GM21619 (cell line): Measurements from ENCODE around the gene CAPG.
"Not testable (repeated sequence)": the region's sequence is repeated elsewhere in the genome, so short reads cannot be mapped to it uniquely, and the experiment has no call there.

Experiments used
- ATAC-seq: cut with Tn5 transposase; IDR thresholded peaks from one replicate; pipeline ENCODE4 v1.9.1; 2021; ENCODE audit not compliant: unreplicated experiment

CAPG gene

DNA sequence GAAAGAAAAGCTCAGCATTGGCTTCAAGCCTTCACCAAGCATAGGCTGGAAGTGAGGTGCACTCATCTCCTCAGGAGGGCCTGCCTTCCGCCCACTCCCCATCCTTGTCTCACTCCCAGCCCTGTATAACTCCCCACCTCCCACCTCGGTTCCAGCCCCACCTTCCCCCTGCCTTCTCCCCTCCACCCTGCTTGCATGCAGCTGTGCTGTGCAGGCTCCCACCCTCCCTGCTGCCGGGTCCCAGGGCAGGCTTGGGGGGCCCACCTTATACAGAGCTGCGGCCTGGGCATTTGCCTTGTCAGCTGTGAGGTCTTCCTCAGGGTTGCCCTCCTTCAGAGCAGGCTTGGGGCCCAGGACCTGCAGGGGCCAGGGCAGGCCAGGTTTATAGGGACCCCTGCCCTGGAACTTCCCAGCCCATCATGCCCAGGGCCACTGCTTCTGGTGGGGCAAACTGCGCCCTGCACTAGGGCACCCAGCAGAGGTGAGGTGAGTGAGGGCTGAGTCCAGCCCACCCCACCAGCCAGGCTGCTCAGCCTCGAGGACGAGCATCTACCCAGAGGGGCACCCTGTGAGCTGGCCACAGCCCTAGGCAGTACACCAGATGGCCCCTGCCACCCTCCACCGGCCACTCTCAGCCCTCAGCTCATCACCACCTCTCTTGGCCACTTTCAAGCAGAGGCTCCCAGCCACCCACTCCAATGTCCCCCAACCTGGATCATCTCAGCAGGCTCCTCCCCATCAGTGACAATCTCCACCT is 11.6 kb downstream of the CAPG start:
- ATAC-seq, result no peak

DNA sequence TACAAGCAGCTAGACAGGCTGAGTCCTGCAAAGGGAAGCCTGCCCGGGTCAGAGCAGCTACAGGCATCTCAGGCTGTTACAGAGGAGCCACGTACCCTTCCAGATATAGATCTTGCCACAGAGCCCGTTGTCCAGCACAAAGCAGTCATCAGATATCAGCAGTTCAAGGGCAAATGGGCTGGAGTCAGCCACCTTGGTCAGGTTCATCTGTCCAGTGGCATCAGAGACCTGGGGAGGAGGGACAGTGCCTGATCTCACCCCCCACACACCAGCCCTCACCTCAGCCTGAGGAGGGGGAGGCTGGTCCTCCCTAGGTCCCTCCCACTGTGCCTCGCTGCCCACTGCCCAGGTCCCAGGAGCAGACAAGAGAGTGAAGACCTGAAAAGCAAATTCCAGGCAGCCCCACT is 12.2 kb downstream of the CAPG start:
- ATAC-seq, result no peak

- ATAC-seq, result no peak
Observed at GRCh38 chr2:85396531-85397470, 13.4 kb downstream of the CAPG start.

GRCh38 chr2:85395912-85396475 is 14.2 kb downstream of the CAPG start:
- no peak for ATAC-seq

GRCh38 chr2:85394976-85395375 is 15.2 kb downstream of the CAPG start:
- ATAC-seq, result no peak

DNA sequence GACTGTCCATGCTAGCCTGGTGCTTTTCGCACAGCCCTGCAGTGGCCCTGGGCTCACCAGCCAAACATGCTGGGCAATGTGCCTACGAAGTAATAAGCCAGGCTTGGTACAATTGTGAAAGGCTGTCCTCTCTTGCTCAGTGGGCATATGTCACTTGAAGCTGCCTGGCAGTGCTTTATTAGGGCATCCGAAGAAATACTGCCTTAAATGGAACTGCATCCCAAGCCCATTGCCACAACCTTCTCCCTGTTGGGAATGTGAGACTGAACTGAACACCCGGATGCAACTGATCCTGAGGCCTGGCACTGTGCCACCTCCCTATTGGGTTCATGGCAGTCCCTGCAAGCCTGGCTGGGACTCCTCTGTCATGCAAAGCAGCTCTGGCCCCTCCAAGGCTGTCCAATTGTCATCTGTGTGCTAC is 15.9 kb downstream of the CAPG start:
- ATAC-seq, result no peak

DNA sequence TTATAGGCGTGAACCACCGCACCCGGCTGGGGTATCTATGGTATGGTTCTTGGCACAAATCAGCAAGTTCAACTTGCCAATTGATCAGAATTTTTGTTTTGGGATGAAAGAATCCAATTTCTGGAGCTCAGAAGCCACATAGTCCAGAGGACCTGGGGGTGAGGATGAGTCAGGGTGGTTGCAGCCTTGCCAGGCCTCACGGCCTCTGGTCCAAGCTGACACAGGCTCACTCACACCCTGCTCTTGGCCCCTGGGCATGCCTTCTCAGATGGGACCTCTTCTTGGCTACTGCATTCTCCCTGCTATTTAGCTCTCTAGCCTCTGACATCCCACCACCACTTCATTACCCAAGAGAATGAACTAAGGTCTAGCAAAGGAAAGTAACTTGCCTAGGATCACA is 16.3 kb downstream of the CAPG start:
- no peak for ATAC-seq

DNA sequence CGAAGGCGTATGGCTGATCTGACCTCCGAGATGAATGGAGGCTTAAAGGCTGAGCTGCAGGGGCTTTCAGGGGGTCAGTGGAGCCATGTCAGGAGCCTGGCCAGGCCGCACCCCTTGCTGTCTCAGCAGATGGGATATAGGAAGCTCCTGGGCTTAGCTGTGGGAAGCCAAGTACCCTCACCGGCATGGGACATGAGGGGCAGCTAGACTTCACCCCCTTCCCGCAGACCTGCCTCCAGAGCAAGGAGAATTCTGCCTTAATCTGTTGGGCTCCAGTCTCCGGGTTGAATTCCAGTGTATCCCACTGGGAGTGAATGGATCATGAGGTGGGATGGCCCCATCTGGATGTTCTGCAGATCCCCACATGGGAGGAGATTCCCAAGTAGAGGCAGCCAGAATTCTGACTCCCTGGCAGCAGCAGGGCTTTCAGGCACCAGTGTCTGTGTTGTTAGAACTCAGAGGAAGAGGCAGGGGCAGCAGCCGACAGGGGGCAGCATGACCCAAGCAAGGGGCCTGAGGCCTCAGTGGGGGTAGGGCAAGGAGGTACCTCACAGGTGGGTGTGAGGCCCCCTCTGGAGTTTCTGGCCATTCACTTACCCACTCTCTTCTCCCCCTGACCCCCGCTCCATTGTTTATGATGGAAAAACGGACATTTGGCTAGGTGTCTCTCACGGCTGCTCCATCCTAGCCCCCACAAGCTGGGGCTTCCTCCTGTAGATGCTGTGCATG is 19.1 kb downstream of the CAPG start:
- no peak for ATAC-seq

GRCh38 chr2:85388878-85389538 is 21.2 kb downstream of the CAPG start:
- ATAC-seq, result no peak

- no peak for ATAC-seq
Observed at GRCh38 chr2:85387754-85388153, 22.4 kb downstream of the CAPG start.

- ATAC-seq, result no peak
Observed at GRCh38 chr2:85385746-85386145, 24.4 kb downstream of the CAPG start.

GRCh38 chr2:85383850-85384249 is 26.3 kb downstream of the CAPG start:
- no peak for ATAC-seq

GRCh38 chr2:85383151-85383550 is 27.0 kb downstream of the CAPG start:
- ATAC-seq, result not testable (repeated sequence)

DNA sequence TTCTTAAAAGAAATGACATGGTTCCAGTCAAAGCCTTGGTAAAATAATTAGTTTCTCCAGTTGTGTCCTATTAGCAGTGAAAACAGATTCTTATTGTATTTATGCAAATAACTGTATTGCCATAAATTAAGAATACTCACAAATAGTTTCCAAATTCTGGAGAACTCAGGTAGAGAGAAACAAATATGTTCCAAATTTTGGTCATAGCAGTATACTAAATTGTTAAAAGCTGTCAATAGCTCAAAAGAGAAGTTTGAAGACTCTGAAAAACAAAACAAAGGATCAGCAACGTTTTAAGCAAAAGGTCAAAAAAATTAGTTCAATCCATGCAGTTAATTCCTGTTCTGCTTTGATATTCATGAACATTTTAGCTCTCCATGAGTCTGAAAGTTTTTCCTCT is 30.1 kb downstream of the CAPG start:
- ATAC-seq, result no peak

- no peak for ATAC-seq
Observed at GRCh38 chr2:85378257-85378656, 31.9 kb downstream of the CAPG start.

DNA sequence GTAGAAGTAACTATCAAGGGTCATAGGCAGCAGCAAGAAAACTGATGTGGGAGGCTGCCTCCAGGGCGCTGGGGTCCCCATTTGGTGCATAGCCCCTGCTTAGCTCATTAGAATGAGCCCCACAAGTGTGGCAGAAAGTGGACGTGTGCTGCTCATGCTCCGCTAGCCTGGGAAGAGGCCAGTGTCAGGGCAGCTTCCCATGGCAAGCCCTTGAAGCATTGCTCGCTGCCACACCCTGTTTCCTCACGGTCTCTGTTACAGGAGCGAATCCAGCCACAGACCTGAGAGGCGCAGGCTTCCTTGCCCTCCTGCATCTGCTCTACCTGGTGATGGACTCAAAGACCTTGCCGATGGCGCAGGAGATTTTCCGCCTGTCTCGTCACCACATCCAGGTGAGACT is 33.1 kb downstream of the CAPG start:
- no peak for ATAC-seq

DNA sequence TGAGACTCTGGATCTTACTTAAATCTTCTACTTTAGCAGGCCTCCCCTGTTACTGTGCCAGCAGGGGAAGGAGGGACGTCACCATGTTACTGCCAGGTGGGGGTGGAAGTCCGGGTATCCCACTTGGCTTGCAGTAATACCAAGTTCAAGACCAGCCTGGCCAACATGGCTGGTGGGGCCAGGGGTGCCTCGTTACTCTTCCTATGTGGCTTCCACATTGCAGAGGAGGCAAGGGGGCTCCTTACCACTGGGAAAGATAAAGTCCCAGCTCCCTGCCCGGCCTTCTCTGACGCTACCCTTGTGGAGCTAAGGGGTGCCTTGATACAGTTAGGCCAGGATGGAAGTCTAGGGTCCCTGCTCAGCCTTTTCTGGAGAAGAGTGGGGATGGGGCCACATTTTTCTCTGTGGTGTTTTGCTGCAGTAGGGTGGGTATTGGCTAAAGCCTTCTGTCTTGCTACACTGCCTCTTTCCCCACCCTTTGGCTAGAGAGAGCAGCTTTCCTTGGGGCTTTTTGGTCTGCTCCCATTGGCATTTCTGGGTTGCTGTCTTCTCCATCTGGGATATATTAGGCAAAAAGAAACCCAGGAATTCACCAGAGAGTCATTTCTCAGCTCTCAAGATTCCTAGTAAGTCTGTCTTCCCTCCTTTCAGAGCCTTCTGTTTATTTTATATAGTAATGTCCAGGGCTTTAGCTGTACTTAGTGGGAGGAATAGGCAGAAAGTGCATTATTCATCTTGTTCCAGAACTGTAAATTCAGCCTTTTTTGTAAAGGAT is 33.7 kb downstream of the CAPG start:
- no peak for ATAC-seq

GRCh38 chr2:85371045-85371444 is 39.1 kb downstream of the CAPG start:
- ATAC-seq, result no peak

DNA sequence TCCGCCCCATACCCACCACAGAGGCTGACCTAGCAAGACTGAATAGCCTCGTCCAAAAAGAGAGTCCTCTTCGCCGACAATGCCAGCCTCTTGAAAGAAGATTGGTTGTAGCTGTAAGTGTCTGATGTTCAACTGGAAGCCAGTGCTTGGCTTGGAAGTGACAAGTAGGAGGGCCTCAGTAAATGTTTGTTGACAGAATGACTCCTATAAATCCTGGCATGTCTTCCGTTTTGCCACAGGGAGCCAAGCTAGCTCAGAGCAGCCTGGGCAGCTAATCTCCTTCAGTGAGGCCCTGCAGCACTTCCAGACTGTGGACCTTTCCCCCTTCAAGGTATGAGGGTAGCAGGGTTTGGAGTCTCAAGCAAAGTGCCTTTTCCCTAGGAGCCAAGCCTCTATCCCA is 40.7 kb downstream of the CAPG start:
- no peak for ATAC-seq

GRCh38 chr2:85368921-85369320 is 41.2 kb downstream of the CAPG start:
- ATAC-seq, result no peak
